AG20443 (cell line): ENCODE results near the gene VTI1B.
"Not testable (repeated sequence)": the region's sequence is repeated elsewhere in the genome, so short reads cannot be mapped to it uniquely, and the experiment has no call there.

ENCODE experiments used
- DNase-seq: peaks from one replicate; pipeline ENCODE4 v3.0.0; 2012; ENCODE audit warnings: low spot score, mixed read lengths

Gene VTI1B, protein sequence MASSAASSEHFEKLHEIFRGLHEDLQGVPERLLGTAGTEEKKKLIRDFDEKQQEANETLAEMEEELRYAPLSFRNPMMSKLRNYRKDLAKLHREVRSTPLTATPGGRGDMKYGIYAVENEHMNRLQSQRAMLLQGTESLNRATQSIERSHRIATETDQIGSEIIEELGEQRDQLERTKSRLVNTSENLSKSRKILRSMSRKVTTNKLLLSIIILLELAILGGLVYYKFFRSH

DNA sequence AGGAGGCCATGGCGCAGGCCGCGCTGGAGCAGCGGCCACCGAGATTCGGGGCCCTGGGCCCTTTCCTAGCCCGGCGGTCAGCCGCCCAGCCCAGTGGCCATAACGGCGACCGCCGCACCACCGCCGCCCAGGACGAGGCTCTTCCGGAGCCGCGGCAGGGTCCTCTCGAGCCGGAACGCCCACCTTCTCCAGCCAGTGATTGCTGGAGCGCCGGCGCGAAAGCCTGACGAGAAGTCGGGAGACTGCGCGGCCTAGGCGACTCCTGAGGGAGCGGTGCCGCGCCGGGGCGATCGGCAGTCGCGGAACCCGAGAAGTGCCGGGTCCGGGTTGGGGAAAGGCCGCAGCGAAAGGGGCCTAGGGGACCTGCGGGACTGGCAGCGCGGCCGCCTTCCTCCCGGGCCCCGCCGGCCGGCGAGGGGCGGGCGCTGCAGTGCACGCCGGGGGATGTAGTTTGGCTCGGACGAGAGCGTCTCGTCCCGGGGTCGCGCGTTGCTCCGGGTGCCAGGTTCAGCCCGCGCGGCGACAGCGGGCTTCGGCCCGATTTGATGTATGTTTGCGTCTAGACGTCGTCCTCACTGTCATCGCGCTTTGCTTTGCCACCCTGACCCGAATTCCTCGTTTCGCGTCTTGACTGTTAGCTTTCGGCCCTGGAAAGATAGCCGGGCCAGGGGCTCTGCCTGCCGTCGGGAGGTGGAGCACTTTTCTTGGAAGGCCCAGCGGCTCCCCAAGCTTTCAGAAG, at the start of gene VTI1B:
Gene VTI1B (minus strand): TSS at position 153 of the 739 bp plus-strand sequence. CDS start 143 bp downstream, at position 10.
- peak; percentile 94 for DNase-seq

DNA sequence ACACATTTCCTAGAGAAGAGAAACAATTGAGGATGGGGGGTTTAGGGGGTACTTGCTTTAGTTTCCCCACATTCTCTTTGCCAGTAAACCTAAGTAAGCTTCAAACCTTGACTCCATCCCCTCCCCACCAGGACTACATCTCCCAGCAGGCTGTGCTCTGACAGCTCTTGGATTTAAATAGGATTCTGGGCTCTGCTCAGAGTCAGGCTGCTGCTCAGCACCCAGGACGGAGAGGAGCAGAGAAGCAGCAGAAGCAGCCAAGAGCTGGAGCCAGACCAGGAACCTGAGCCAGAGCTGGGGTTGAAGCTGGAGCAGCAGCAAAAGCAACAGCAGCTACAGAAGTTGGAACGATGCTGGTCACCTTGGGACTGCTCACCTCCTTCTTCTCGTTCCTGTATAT, 47.9 kb upstream of the VTI1B start:
- peak; percentile 34 for DNase-seq

DNA sequence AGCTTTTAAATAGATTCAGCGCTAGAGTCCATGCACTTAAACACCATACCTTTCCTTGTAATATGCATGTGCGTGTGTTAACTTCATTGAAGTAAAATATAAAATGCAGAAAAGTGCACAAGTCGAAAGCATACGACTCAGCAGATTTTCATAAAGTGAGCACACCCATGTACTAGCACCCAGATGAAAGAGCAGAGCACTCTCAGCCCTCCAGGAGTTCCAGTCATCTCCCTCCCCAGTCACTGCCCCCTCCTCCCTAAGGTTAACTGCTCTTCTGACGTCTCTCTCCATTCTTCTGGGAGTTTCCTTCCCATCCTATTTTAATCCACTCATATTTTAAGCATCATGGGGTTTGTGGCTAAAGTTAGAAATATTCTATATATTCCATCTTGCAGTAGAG, 47.4 kb upstream of the VTI1B start:
- DNase-seq: no peak

DNA sequence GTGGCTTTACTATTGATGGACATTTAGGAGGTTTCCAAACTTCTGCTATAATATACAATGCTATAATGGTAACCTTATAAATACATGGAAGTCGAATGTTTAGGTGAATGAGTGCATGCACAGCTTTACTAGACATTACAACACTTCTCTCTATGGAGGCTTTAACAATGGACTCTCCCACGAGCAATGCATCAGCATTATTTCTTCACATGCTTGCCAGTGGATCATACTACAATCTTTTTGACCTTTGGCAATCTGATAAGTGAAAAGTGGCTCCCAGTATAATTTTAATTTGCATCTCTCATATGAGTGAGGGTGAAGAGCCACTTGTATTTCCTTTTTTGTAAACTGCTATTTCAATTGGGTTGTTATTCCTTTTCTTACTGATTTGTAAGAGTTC, 45.4 kb upstream of the VTI1B start:
- no peak for DNase-seq

DNA sequence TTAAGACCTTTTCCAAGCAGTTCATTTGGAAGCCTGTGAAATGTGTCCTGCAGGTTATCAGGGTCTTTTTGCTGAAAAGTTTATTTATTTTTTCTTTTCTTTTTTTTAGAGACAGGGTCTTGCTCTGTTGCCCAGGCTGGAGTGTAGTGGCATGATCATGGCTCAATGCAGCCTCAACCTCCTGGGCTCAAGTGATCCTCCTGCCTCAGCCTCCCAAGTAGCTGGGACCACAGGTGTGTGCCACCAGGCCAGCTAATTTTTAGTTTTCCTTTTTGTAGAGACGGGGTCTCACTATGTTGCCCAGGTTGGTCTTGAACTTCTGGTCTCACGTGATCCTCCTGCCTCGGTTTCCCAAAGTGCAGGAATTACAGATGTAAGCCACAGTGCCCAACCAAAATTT, 45.0 kb upstream of the VTI1B start:
- not testable (repeated sequence) for DNase-seq

DNA sequence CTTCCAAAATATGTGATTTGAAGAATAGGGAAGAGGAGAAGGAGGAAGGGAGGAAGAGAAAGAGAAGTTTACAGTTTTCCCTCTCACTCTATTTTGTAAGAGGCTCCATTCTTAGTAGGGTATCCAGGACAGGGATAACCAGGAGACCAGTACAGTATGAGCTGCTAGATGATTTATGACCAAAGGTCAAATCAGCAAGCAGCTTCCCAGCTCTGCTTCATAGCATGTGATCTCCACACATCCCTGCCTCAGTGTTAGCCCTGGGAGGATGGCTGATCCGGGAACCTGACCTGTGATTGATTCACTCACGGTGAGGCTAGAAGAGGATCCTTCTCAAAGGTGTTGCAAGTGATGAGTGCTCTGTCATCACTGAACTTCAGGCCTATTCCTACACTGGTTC, 43.8 kb upstream of the VTI1B start:
- DNase-seq: no peak

DNA sequence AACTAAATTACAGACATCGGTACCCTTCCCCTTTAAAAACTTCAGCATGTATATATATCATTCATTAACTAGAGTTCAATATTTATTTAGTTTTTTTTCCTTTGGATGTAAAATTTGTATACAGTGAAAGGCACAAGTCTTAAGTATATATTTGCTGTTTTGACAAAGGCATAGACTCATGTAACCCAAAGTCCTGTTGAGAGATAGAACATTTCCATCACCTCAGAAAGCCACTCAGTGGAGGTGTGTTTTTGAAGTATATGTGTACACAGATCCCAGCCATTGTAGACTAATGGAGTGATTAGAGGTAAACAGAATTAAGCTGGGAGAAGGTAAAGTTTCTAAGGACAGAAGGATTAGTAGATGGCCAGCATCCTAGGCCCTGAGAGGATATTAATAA, 42.6 kb upstream of the VTI1B start:
- no peak for DNase-seq

DNA sequence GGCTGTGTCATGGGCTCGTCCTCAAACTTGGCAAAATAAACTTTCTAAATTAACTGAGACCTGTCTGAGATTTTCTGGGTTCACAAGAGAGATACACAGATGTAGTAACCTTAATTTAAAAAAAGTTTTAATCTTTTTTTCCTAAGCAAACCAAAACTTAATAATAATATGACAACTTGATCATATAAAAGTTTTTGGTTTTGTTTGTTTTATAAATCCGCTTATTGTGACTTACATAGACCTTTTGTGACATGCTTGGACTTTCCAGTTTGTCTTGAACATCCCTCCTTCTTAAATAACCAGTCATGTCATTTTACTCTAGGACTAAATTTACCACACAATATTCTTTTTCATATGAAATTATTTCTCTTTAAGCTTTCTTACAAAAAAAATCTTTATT, 35.8 kb upstream of the VTI1B start:
- DNase-seq: no peak

DNA sequence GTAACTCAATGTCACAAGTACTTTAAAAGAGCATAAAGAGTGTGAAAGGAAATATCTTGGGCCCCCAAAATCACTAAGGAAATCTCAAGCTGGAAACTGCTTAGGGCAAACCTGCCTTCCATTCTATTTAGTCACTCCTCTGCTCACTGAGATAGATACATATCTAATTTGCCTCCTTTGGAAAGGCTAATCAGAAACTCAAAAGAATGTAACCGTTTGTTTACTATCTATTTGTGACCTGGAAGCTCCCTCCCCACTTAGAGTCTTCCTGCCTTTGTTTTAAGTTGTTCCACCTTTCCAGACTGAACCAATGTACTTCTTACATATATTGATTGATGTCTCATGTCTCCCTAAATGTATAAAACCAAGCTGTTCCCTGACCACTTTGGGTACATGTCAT, 35.4 kb upstream of the VTI1B start:
- not testable (repeated sequence) for DNase-seq

DNA sequence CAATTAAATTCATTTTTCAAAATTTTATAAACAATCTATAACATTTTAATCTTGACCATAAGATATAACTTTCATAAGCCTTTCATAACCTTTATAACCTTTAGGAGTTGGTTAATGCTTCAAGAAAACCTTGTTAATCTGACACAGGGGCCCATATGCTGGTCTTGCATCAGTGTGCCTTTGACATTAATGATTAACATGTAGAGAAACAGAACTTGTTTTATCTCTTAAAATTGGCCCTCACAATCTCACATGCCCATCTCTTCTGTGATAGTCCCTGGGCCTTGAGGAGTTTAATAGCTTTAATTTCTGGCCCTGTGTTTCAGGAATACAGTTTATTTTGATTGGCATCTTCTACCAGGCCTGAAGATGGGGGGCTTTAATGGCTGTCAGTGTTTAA, 34.9 kb upstream of the VTI1B start:
- DNase-seq: not testable (repeated sequence)

DNA sequence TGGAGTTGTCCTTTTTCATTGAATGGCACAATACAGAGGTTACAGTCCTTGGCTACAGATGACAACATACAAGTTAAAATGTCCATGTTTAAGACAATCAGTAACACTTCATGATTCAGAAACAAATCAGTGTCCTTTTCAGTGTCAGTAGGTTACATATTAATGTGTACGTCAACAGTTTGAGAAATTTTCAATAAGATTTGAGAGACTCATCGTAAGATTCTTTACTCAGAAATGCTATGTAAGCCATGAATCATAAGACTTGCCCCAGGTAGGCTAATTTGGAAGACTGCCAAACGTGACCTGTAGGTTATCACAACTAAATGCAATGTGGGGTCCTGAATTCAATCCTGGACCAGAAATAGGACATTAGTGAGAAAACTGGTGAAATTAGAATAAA, 30.8 kb upstream of the VTI1B start:
- DNase-seq: no peak

DNA sequence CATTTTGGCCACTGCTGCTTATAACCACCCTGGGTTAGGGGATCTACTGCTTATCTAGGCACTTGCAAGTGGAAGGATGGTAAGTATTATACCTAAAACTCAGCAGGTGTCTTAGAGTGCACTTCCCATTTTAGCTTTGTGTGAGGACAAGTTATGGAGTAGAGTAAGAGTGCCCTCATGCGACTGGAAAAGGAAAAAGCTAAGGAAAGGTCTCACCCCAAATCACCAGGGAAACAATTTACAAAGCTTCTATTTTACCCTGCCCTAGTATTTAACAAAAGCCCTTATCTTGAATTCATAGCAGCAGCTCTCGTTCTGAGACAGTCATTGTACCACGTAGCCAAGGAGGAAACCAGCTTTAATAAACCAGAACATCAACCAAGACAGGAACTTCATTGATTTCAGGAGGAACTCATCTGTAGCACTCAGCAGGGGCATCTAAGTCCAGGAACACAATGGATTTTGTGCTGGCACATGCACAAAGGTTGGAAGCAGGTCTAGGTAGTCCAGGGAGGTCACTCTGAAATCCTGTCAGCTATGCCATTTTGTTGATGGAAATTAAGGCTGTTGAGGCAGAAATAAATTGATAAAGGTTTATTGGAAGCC, 30.2 kb upstream of the VTI1B start:
- peak; percentile 73 for DNase-seq

DNA sequence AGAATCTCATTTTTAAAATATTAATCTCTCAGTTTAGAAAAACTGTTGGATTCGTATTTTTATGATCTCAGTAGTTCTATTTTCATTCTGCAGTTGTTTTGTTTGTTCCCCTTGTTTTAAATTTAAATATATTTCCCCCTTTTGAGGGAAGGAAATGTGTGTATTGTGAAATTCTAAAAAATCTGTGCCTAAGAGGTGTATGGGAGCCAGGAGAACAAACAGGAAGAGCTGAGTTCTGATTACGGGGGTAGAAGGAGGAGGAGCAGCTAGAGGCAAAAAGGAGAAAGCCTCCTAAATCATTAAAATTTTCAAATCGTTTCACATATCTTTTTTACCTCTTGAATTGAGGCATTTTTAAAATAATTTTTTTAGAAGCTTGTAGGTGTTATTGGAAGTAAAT, 29.6 kb upstream of the VTI1B start:
- no peak for DNase-seq

DNA sequence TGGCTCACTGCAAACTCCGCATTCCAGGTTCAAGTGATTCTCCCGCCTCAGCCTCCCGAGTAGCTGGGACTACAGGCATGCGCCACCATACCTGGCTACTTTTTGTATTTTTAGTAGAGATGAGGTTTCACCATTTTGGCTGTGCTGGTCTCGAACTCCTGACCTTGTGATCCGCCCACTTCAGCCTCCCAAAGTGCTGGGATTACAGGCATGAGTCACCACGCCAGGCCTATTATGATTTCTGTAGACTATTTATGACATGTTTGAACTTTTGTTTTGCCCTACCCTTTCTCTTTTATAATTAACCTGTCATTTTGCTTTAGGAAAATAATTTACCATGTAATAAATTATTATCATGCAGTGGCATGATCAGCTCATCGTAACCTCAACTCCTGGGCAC, 27.1 kb upstream of the VTI1B start, which contains the start of gene RDH12:
Gene RDH12 (plus strand): TSS at position 395 of the 400 bp plus-strand sequence. CDS start 20,757 bp downstream, outside the sequence.
- DNase-seq: not testable (repeated sequence)

DNA sequence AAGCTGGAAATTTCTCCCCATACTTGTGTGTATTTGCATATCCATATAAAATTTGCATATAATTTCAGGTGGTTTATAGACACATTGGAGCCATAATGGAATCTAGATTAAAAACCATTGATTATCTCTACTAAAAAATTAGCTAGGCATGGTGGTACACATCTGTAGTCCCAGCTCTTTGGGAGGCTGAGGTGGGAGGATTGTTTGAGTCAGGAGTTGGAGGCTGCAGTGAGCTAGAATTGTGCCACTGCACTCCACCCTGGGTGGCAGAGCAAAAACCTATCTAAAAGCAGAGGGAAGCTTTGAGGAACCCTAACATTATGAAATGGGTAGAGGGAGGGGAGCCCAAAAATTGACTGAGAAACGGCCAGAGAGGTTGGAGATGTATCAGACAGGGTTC, 23.7 kb upstream of the VTI1B start:
- DNase-seq: no peak

DNA sequence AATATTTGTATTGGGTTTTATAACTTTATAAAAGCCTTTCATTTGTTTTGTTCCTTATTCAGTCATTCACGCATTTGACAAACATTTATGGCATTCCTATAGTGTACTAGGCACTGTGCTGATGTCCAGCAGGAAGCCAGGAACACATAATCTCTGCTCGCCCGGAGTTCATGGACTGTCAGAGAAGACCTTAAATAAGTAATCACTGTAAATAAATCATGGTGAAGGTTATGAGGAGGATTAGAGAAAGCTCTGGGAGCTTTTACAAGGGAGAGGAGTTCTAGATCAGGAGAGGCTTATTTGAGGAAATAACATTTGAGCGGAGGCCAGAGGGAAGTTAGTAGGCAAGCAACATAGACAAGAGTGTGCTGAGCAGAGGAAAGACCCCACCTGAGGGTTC, 22.6 kb upstream of the VTI1B start:
- no peak for DNase-seq

DNA sequence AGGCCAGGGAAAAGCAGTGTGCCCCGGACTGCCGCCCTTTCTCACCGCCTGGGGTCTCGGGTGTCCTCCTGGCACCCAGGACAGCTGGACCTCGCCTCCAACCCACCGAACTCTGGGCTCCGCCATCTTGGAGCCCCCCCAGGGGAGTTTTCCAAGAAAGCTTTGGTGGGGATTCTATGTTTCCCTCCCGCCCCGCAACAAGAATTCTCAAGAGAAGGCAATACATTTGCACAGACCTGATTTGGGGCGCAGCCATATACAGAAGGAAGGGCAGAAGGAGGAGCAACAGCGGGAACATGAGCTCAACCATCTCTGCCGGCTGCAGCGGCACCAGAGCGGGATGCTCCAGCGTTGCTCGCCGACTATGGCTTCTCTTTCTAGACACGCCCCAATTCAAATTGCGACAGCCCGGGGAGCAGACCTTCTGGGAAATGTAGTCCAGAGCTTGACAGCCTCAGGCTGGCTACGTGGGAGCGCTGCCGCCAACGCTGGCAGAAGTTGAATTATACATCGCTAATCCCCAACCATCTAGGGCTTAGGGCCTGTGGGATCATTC, 21.0 kb upstream of the VTI1B start, which contains the start of gene RDH11:
Gene RDH11 (minus strand): TSS at position 371 of the 556 bp plus-strand sequence. CDS start 61 bp downstream, at position 310.
- DNase-seq: peak; percentile 94

DNA sequence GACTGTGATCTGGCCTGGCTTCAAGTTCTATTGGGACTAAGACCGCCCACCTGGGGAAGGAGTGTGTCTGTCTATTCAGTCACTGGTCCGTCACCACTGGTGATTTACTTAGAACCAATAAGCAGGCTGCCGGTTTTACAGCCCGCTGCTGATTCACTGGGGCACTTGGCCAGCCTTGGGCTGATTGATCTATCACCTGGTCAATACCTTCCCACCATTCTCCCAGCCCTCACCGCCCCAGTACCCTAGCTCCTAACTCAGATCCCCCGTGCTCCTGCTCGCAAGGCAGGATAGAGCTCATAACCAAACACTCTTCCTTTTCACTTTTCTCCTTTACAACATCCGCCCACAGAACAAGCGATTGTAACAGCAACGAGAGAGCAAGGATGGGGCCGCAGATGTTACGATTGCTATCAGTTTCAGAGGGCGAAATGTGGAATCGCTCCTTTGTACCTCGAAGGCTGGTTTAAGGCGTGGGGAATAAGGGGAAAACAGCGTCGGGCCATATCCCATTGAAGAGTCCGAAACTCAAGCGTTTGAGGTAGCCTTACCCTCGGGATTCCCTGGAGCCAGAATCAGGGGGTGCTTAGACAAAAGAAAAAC, 20.5 kb upstream of the VTI1B start:
- peak; percentile 87 for DNase-seq

DNA sequence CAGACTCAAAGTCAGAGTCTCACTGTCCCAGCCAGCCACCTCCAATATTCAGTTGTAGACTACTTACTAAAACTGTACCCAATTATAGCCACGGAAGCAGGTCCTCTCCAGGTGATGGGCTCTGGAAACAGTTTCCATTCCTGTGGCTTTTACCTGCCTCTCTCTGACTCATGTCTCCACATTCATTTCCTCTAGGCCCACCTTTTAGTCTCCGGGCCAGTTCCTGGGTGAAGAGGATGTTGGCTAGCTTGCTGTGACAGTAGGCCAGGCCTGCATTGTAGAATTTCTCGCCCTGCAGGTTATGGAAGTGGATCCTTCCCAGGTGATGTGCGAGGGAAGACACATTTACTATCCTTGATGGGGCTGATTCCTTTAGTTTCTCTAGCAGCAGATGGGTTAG, 15.6 kb upstream of the VTI1B start:
- DNase-seq: no peak

DNA sequence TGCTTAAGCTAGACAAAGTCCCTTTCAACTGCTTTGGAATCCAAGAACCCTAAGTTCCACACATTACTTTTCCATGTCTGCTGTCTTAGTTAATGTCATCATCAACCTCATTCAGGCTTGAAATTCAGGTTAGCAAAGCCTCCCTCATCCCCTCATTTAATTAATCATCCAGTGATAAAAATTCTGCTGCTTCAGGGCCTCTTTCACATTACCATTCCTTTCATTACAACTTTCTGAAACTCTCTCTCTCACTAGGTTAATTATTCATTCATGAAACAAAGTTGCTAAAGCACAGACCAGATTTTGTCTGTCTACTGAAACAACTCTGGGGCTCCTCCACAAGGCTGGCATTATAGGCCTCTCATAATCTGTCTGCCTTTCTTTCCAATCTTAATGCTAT, 9.4 kb upstream of the VTI1B start:
- DNase-seq: no peak

DNA sequence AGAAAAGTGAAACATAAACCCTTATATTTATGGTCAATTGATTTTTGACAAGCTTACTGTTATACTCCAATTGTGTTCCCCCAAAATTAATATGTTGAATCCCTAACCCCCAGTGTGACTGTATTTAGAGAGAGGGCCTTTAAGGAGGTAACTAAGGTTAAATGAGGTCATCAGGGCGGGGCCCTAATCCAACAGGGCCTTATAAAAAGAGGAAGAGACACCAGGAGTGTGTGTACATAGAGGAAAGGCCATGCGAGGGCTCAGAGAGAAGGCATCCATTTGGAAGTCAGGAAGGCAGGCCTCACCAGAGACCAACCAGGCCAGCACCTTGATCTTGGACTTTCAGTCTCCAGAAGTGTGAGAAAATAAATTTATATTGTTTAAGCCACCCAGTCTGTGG, 6.5 kb upstream of the VTI1B start:
- no peak for DNase-seq

DNA sequence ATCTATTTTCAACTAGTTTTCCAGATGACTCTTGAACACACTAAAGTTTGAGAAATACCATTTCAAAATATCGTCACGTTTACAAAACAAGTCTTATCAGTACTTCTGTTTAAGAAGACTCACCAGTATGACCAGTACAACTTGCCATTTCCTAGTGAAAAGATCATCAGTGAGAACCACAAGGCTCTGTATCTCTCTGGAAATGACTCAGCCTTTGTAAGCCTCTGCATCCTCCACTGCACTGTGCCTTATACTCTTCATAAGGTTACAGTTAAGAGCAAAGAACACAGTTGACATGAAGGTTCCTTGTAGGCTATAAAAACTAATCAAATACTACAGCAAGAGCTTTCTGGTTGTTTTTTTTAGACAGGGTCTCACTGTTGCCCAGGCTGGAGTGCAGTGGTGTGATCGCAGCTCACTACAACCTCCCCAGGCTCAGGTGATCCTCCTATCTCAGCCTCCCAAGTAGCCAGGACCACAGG, 5.7 kb upstream of the VTI1B start:
- DNase-seq: peak; percentile 78
